NCI-H1694 (cell line): ENCODE data around the gene IGF2BP2.
"Not testable (repeated sequence)": the region's sequence is repeated elsewhere in the genome, so short reads cannot be mapped to it uniquely, and the experiment has no call there.

Source experiments
- DNase-seq: peaks from one replicate; lab custom pipeline; 2025; lab: John Stamatoyannopoulos, UW

Gene IGF2BP2

DNA sequence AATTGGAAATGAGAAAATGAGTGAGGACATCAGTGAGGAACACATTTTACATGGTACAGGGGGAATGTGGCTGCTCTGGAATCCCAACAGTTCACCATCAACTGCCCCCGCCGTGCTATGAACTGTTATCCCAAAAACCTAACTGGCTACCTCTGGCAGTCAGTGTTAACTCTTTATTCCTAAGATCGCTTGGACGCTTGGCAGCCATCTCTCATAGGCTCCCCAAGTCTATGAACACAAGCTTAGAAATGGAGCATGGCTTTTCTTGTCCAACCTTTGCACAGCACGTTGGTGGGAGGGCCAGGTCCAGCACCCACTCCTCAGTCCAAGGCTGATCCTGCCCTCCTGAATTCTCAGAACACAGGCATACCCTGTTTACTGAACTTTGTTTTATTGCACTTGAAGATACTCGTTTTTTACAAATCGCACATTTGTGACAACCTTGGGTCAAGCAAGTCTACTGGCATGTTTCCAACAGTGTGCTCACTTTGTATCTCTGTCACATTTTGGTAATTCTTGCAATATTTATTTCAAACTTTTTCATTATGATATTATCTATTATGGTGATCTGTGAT is 185.1 kb downstream of the IGF2BP2 start:
- DNase-seq, result no peak

DNA sequence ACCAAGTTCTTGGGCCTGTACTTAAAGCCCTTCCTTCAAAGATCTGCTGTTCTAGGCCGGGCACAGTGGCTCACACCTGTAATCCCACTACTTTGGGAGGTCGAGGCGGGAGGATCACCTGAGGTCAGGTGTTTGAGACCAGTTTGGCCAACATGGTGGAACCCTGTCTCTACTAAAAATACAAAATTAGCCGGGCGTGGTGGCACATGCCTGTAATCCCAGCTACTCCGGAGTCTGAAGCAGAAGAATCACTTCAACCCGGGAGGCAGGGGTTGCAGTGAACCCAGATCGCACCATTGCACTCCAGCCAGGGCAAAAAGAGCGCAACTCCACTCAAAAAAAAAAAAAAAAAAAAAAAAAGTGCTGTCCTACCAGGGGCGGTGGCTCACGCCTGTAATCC is 186.2 kb downstream of the IGF2BP2 start:
- not testable (repeated sequence) for DNase-seq

DNA sequence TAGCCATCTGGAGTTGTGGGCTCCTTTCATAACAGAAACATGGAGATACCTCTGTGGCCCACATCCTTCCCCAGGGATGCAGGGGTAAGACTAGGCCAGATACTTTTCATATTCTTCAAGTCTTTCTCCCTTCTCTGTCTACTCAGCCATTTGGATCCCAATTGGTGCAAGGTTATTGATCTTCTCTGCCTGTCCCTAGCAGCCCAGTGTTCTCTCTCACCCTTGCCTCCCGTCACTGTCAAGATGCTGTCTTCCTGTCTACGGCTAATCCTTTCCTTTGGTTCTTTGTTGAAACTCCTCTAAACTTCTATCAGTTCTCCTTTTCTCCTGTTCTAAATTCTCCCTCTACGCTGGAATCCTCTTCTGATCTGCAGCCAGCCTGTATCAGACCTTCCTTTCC is 187.5 kb downstream of the IGF2BP2 start:
- no peak for DNase-seq

DNA sequence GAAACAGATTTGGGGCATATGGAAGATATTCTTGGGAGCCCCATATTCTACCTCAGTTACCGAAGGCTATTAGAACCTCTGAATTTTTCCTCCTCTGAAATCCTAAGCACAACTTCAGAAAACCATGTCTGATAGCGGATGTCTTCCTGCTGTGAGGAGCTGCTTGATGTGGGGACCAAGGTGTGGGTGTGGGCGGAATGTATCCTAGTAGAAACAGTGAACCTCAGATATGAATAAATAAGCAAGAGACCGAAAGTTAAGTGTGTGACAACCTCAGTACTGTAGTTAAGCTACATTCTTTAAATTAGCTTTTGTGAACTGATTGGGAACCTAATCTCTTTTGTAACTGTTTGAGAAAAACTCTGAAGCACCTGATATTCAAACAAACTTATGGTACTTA is 191.8 kb downstream of the IGF2BP2 start:
- DNase-seq, result no peak

DNA sequence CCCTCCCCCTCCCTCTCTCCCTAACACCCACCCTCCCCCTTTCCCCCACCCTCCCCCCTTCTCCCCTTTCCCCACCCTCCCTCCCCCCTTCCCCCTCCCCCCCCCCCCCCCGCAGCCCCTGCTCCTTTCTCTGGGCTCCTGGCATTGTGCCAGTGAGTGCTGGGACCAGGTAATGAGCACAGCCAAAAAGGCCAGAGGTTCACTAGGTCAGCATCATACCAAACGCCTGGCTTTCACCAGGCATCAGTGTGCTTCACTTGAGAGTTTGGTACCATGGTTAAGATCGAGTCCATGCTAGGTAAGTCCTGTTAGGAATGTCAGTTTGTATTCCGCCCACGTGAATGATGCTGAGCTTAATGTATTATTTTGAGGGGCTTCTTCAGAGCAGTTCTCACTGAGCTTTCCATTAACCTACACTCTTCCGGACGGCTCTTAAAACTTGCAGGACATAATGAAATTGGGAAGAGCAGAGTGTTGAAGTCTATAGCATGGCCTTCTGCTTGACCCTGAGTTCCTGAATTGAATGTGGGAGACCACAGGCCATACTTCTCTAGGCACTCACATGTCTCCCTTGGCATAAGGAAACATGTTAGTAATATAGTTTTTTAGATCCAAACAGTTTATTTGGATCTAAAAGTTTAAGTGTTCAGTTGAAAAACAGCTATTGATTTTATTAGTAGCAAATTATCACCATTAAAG is 193.2 kb downstream of the IGF2BP2 start:
- DNase-seq, result no peak

DNA sequence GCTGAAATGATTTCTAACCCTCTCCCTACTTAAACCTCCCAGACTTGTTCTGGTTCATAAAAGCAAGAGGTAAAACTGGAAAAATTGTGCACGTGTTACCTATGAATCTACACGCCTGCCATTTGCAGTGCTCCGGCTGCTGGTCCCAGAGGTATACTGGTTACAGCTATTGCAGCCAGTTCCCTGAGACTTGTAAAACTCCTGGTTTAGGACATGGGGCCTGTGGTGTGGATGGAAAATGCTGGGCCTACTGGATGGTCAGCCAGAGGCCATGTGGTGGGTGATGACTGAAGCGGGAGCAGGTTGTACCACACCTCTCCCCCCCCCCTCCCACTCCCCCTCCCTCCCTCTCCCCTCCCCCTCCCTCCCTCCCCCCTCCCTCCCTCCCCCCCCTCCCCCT is 193.7 kb downstream of the IGF2BP2 start:
- DNase-seq, result no peak

DNA sequence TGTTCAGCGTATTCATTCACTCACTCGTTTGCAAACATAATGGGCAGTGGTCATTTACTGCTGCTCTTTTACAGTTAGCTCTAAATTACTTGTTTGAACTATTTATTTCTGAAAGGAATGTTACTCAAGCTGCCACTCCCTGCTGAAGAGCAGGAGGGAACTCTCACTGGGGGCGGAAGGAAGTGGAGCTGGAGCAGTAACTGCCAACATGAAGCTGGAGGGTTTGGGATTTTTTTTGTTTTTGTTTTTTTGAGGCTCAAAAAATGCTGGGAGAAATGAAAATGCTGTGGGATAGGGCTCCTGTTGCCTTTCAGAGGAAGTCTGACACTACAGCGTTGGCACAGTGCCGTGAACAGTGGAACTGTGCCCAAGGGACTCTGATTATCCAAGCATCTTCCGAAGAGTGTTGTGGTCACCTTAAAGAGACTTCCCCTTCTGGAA is 194.6 kb downstream of the IGF2BP2 start:
- DNase-seq, result no peak

DNA sequence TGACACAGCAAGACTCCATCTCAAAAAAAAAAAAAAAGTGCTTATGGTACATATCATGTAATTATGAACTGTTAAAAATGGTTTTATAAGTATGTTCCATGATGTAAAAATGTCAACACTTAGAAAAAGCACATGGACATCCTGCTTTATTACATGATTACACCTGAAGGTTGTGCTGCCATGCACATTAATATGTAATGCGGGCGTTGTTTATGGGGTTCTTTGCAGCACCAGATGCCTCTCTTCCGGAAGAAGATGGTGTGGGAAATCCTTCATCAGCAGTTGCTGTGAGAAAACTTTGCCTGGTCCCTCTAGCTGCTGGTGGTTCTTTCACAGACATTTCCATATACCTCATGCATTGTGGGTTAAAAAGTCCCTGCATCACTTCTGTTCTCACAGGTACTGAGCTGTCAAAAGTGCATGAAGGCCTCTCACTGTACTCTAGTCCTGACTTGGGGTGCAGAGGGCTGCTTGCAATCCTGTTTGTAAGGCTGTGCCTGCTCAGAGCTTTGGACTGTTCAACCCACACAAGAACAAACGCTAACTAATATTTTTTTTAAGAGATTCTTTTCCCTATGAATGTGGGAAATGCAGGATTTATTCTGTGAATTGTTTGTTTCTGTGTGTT is 195.2 kb downstream of the IGF2BP2 start:
- no peak for DNase-seq

DNA sequence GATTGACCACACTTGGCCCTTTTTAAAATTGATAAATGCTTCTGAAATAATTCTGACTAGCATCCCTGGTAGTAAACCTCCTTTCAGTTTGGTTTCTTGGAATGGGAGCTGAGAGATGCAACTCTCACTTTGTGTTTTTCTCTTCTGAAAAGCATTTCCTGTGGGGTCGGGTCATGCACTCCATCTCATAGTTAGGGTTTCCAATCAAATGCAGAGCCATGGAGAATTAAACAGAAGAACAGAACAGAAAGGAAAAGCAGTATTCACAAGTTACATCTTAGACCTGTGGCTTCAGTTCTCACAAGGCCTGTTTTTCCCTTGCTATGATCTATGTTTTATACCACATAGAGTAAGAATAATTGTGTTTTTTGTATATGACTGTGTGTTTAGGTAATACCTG is 199.1 kb downstream of the IGF2BP2 start:
- DNase-seq, result no peak

DNA sequence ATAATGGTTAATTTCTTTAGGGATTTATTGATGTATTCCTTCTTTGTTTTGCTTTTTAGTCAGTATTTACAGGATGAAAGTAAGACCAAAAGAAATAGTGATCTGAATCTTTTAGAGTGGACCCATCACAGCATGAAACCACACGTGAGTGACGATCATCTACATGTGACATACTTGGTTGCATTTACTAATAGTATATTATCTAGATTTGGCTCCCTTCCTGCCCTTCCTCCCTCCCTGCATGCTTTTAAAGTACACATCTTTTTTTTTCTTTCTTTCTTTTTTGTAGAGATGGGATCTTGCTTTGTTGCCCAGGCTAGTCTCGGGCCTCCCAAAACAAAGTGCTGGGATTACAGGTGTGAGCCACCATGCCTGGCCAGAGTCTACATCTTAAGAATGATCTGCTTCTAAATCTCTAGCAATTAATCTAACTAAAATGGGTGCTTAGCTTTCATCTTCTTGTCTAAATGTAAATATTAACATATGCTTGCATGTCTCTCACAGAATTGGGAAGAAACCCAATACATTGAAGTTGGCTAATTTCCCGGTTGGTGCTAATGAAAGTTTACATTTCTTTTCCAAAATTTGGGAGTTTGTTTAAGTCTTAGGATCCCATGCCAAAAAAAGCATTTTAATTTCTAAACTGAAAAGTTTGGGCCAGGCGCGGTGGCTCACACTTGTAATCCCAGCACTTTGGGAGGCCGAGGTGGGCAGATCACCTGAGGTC is 200.7 kb downstream of the IGF2BP2 start:
- no peak for DNase-seq

DNA sequence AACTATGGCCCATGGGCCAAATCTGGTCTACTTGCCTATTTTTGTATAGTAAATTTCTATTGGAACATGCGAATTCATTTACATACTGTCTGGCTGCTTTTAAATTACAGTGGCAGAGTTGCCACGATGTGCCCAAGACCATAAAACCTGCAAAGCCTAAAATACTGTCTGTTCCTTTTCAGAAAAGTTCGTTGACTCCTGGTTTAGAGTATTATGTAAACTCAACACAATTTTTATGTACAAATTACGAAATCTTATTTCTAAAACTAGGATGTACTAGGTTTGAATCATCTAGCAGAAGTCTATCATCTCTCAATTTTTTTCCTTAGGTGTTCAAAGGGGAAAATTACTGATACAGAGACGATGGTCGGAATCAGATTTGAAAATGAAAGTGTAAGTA is 211.8 kb downstream of the IGF2BP2 start:
- no peak for DNase-seq

DNA sequence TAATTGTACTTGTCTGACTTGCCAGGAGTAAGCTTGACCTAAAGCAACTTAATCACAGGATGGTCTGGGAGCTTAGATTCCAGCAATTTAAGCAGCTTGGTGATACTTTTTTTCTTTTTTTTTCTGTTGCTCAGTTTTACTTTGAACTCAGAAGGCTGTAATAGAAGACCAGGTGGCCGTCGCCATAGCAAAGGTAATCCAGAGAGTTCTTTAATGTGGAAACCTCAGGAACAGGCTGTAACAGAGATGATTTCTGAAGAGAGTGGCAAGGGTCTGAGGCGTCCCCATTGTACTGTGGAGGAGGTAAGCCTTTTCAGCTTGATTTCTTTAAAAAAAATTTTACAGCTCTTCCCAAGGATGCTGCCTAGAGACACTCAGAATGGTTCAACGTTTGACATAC is 218.6 kb downstream of the IGF2BP2 start:
- no peak for DNase-seq

DNA sequence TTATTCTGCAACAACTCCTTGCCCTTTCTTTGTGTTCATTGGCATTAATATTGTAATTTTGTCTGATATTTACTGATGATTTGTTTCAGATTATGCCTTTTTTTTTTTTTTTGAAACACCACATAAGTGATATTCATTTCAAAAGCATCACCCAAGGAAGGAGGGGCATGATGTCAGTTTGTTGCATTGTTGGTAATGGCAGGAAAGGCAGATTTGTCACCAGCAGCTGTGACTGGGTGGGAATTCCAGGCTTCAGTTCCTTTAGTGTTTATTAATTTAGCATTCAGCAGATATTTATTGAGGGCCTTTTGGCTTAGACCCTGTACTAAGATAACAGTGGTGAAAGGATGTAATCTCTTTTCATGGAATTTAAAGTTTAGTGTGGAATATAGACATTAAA is 219.3 kb downstream of the IGF2BP2 start:
- no peak for DNase-seq

DNA sequence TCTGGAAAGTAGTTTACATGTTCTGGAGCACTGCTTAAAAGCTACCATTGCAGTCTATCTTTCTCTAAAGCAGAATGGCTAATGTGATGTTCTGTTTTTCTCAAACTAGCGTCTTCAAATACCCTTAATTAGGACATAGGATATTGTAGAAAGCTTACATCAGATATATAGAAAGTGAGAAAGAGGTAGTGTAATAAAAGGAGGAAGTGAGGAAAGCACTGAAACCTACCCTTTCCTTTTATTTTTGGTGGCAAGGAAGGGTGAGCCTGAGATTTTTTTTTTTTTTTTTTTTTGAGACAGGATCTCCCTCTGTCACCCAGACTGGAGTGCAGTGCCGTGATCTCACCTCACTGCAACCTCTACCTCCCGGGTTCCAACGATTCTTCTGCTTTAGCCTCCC is 229.3 kb downstream of the IGF2BP2 start:
- DNase-seq, result no peak

DNA sequence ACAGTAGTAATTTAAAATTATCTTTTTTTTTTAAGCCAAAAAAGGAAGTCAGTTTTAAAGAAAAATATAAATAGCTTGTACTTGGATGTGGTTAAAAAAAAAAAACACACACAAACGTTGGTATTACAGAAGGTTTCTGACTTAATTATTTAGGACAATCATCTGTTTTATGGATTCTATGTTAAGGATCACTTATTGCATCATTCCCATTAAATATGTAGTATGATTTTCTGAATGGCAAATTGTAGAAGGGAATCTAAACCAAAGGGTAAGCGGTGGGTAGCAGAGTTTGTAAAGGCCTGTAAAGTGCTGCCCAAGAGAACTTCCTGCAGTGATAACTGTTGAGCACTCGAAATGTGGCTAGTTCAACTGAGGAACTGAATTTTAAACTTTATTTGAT is 230.8 kb downstream of the IGF2BP2 start:
- DNase-seq, result no peak
